GM18951 (cell line): ENCODE data around the gene CTCF.

Source experiments
- POLR2A ChIP-seq: IDR thresholded peaks from 4 replicates; pipeline ENCODE4 v1.6.1; 2011; ENCODE audit warnings: mild to moderate bottlenecking; ENCODE audit not compliant: insufficient read length, insufficient read depth; ENCODE audit errors: extremely low read depth
- in situ Hi-C: fragments of 300-500 bp; cut with MboI; formaldehyde crosslinking; loops from one replicate; pipeline ENCODE4 v1.12.0; 2022; ENCODE audit warnings: low sequenced_read_pairs, mixed read lengths, inconsistent platforms; ENCODE audit not compliant: unreplicated experiment

CTCF gene

GRCh38 chr16:67673712-67674580 lies 111.6 kb downstream of the CTCF start:
- TF ChIP-seq POLR2A = no peak
- in situ Hi-C loops = loop anchor here (25.0 kb wide), 1 partner anchor 363 kb away; no protein-coding TSS in a partner anchor

GRCh38 chr16:67674851-67675578 lies 112.7 kb downstream of the CTCF start:
- in situ Hi-C loops = loop anchor here (25.0 kb wide), 1 partner anchor 362 kb away; no protein-coding TSS in a partner anchor
- TF ChIP-seq POLR2A = no peak

- in situ Hi-C loops = no loop called here
- TF ChIP-seq POLR2A = no peak
Observed at GRCh38 chr16:67675579-67675935, 113.2 kb downstream of the CTCF start.

GRCh38 chr16:67675999-67676398 lies 113.7 kb downstream of the CTCF start:
- in situ Hi-C loops = no loop called here
- TF ChIP-seq POLR2A = no peak

GRCh38 chr16:67676516-67676915 lies 114.2 kb downstream of the CTCF start:
- TF ChIP-seq POLR2A = no peak

GRCh38 chr16:67676939-67677338 lies 114.6 kb downstream of the CTCF start:
- in situ Hi-C loops = no loop called here
- TF ChIP-seq POLR2A = no peak

More at GRCh38 chr16:67676516-67676915, 114.2 kb downstream of the CTCF start:
- in situ Hi-C loops = no loop called here

- TF ChIP-seq POLR2A = no peak
- in situ Hi-C loops = no loop called here
Observed at GRCh38 chr16:67677712-67678111, 115.4 kb downstream of the CTCF start.

GRCh38 chr16:67678354-67679023 lies 116.2 kb downstream of the CTCF start:
- TF ChIP-seq POLR2A = no peak
- in situ Hi-C loops = no loop called here

GRCh38 chr16:67679935-67680897 lies 117.9 kb downstream of the CTCF start:
- TF ChIP-seq POLR2A = no peak
- in situ Hi-C loops = no loop called here

GRCh38 chr16:67683767-67684166 lies 121.4 kb downstream of the CTCF start:
- TF ChIP-seq POLR2A = no peak
- in situ Hi-C loops = no loop called here

- TF ChIP-seq POLR2A = no peak
- in situ Hi-C loops = no loop called here
Observed at GRCh38 chr16:67685388-67686112, 123.2 kb downstream of the CTCF start.
